Measurements from ENCODE around the gene DET1.

DET1 gene

GRCh38 chr15:88467073-88467934, 79.2 kb downstream of the DET1 start, which contains the start of the genes MRPL46 and MRPS11:
MRPL46 (minus strand) TSS chr15:88467388; CDS start chr15:88467377, 11 bp downstream.
MRPS11 (plus strand) TSS chr15:88467708; CDS start chr15:88467718, 10 bp downstream.
- DNase-seq (ENCODE audit: low spot score), result peak; percentile 97

- no peak for DNase-seq (ENCODE audit: low spot score)
Observed at GRCh38 chr15:88465633-88466224, 80.8 kb downstream of the DET1 start.

GRCh38 chr15:88463870-88464532, 82.5 kb downstream of the DET1 start:
- no peak for DNase-seq (ENCODE audit: low spot score)
